A673 (cell line): ENCODE data around the gene CCDC85B.

Experiments
- CTCF ChIP-seq: fragments of 300-800, 200-600 bp; sonication (generic); conservative IDR thresholded peaks from 2 replicates; pipeline ENCODE4 v1.5.1; 2017; ENCODE audit warnings: low read depth, mild to moderate bottlenecking, antibody characterized with exemption, low read length, moderate library complexity, mixed read lengths
- EZH2 ChIP-seq: fragments of 200-600 bp; sonication (generic); IDR thresholded peaks from 2 replicates; pipeline ENCODE4 v1.6.1; 2017; ENCODE audit warnings: borderline replicate concordance, low read depth, mild to moderate bottlenecking, mixed read lengths, antibody characterized with exemption, low read length; ENCODE audit not compliant: poor library complexity, severe bottlenecking

GRCh38 chr11:65903068-65903481 is 12.6 kb downstream of the CCDC85B start:
- TF ChIP-seq CTCF (no peak), EZH2 (no peak)
